ENCODE results near the gene FOXA2. TPM values are rescaled to one million over a fixed set of nuclear protein-coding genes. Genes with fewer than 3 reads are reported as not detected.

The FOXA2 gene
- total and polyA plus RNA-seq, 7 donors: 5.8 to 12.7 (median 9.6) TPM; not detected in 4

GRCh38 chr20:22542427-22542826 is 41.9 kb downstream of the FOXA2 start:
- no peaks in the 10 kb centered on the region for H3K4me1 ChIP-seq
- intact Hi-C loops (cut with DNase I): no loop called here
- H3K9me3 ChIP-seq: no peaks in the 10 kb centered on the region
- no peak for DNase-seq
- H3K36me3 ChIP-seq: no peaks in the 10 kb centered on the region
- TF ChIP-seq POLR2A (IDR thresholded peaks at IDR 0.05): no peak
- TF ChIP-seq EP300 (IDR thresholded peaks at IDR 0.05): no peak
- TF ChIP-seq POLR2AphosphoS5 (IDR thresholded peaks at IDR 0.05): no peak
- TF ChIP-seq, protein P1, sequence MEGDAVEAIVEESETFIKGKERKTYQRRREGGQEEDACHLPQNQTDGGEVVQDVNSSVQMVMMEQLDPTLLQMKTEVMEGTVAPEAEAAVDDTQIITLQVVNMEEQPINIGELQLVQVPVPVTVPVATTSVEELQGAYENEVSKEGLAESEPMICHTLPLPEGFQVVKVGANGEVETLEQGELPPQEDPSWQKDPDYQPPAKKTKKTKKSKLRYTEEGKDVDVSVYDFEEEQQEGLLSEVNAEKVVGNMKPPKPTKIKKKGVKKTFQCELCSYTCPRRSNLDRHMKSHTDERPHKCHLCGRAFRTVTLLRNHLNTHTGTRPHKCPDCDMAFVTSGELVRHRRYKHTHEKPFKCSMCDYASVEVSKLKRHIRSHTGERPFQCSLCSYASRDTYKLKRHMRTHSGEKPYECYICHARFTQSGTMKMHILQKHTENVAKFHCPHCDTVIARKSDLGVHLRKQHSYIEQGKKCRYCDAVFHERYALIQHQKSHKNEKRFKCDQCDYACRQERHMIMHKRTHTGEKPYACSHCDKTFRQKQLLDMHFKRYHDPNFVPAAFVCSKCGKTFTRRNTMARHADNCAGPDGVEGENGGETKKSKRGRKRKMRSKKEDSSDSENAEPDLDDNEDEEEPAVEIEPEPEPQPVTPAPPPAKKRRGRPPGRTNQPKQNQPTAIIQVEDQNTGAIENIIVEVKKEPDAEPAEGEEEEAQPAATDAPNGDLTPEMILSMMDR (IDR thresholded peaks at IDR 0.05): no peak
- 5 to 45% methylated on average over 1 of the region's 1 CpG for WGBS, 2 donors
- H3K4me3 ChIP-seq: no peak overlapping the region
- H3K27me3 ChIP-seq: peaks cover 0 to 9% (median 0%) of the 10 kb centered on the region in 3 donors
- H3K27ac ChIP-seq: no peak overlapping the region

DNA sequence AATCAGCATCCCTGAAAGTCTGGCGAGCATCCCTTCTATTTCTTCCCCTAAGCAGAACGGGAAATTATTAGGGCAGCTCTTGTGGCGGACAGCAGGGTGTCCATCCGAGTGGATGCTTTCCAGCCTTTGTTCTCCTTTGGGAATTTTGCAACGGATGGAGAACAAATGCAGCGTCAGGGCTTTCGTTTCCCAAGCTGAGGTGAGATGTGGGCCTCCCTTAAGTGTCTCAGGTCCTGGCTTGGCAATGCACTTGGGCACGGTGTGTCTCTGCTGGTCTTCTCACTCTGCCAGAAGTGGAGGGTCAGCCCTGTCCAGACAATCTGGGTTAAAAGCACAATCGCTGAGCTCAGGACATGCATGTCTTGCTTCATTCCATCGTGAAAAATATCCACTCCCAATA is 43.5 kb downstream of the FOXA2 start:
- no peak overlapping the region for H3K27ac ChIP-seq
- H3K4me1 ChIP-seq: no peaks in the 10 kb centered on the region
- no peak overlapping the region for H3K4me3 ChIP-seq
- H3K9me3 ChIP-seq: no peaks in the 10 kb centered on the region
- no peaks in the 10 kb centered on the region for H3K36me3 ChIP-seq
- DNase-seq: no peak
- intact Hi-C loops (cut with DNase I): no loop called here
- WGBS, 2 donors: 81 to 84% methylated on average over 10 of the region's 10 CpGs
- TF ChIP-seq POLR2AphosphoS5 (IDR thresholded peaks at IDR 0.05): no peak
- TF ChIP-seq, protein P1 (IDR thresholded peaks at IDR 0.05): no peak
- TF ChIP-seq POLR2A (IDR thresholded peaks at IDR 0.05): no peak
- TF ChIP-seq EP300 (IDR thresholded peaks at IDR 0.05): no peak
- H3K27me3 ChIP-seq: peaks cover 0 to 9% (median 0%) of the 10 kb centered on the region in 3 donors

DNA sequence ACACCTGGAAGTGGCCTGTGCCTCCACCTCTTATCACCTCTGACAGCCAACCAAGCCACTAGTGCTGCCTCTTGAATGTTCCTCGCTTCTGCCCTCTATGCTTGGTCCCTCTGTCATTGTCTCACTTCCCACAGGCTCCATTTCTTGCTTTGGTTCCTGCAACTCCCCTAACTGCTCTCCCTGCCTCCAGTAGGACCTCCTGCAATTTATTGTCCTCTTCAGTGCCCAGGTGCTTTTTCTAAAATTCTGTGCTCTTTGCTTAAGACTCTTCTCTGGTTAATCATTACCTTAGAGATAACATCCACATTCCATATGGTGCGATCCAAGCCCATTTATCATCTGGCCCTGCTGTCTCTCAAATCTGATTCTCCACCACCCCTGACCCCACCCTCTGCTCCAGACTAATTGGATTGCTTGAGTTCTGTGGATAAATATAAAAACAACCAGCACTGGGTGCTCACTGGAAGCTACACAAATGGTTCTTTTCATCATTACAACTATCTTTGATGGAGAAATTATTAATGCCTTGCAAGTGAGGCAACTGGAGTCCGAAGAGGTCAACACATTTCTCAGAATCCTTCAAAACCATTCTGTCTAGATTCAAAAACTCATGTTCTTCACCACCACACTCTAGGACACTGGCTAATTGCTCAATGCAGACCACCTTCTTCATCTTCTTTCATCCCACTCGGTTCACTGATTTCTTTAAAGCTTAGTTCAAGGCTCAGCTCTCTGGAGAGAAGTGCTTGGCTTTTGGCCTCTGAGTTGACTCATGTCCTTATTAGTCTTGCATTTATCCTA is 47.2 kb downstream of the FOXA2 start:
- TF ChIP-seq POLR2AphosphoS5 (IDR thresholded peaks at IDR 0.05) (no peak), EP300 (IDR thresholded peaks at IDR 0.05) (no peak), POLR2A (IDR thresholded peaks at IDR 0.05) (no peak)
- TF ChIP-seq, protein P1 (IDR thresholded peaks at IDR 0.05): no peak
- no peak overlapping the region for H3K4me3 ChIP-seq
- no peaks in the 10 kb centered on the region for H3K9me3 ChIP-seq
- WGBS, 2 donors: 72 to 84% methylated on average over 4 of the region's 4 CpGs
- no peak for DNase-seq
- no peaks in the 10 kb centered on the region for H3K4me1 ChIP-seq
- intact Hi-C loops (cut with DNase I): no loop called here
- no peaks in the 10 kb centered on the region for H3K36me3 ChIP-seq
- H3K27ac ChIP-seq: no peak overlapping the region
- H3K27me3 ChIP-seq: no peaks in the 10 kb centered on the region

GRCh38 chr20:22536141-22536828 is 48.1 kb downstream of the FOXA2 start:
- Histone ChIP-seq H3K4me1 (no peaks in the 10 kb centered on the region), H3K27me3 (no peaks in the 10 kb centered on the region), H3K4me3 (no peak overlapping the region), H3K9me3 (no peaks in the 10 kb centered on the region), H3K27ac (no peak overlapping the region), H3K36me3 (no peaks in the 10 kb centered on the region)
- no peak for TF ChIP-seq POLR2AphosphoS5 (IDR thresholded peaks at IDR 0.05)
- TF ChIP-seq, protein P1 (IDR thresholded peaks at IDR 0.05): no peak
- intact Hi-C loops (cut with DNase I): no loop called here
- WGBS, 2 donors: 85 to 87% methylated on average over 5 of the region's 5 CpGs
- DNase-seq: no peak

All from sigmoid colon (tissue), 7 donors.